HL-60/S4 treated with retinoic acid at 250 ng/mL for 4 days and 3 days (cell line): ENCODE measurements around the gene TUFT1.

Experiments
- in situ Hi-C: fragments of 300-500 bp; cut with MboI; formaldehyde crosslinking; loops from 2 replicates; pipeline ENCODE4 v1.7.0; 2022; ENCODE audit warnings: low sequenced_read_pairs

TUFT1 gene

DNA sequence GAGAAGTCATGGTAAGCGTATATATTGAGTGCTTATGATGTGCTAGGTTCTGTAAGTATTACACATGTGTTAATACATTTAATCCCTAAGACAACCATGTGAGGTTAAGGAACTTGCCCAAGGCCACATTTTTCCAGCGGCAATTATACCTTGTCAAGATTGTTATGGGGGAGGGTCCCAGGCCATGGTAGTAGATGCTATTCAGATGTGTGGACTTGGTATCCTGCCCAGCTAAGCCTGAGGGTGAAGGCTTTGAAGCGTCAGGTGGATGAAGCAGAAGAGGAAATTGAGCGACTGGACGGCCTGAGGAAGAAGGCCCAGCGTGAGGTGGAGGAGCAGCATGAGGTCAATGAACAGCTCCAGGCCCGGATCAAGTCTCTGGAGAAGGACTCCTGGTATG is 3.6 kb upstream of the TUFT1 start:
- in situ Hi-C loops: no loop called here

DNA sequence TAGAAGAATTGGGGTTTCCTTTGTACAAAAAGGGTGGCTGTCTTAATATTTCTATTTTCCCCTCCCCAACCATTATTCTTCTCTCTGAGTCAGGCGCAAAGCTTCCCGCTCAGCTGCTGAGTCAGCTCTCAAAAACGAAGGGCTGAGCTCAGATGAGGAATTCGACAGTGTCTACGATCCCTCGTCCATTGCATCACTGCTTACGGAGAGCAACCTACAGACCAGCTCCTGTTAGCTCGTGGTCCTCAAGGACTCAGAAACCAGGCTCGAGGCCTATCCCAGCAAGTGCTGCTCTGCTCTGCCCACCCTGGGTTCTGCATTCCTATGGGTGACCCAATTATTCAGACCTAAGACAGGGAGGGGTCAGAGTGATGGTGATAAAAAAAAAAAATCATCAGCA is 3.0 kb upstream of the TUFT1 start:
- in situ Hi-C loops: no loop called here

DNA sequence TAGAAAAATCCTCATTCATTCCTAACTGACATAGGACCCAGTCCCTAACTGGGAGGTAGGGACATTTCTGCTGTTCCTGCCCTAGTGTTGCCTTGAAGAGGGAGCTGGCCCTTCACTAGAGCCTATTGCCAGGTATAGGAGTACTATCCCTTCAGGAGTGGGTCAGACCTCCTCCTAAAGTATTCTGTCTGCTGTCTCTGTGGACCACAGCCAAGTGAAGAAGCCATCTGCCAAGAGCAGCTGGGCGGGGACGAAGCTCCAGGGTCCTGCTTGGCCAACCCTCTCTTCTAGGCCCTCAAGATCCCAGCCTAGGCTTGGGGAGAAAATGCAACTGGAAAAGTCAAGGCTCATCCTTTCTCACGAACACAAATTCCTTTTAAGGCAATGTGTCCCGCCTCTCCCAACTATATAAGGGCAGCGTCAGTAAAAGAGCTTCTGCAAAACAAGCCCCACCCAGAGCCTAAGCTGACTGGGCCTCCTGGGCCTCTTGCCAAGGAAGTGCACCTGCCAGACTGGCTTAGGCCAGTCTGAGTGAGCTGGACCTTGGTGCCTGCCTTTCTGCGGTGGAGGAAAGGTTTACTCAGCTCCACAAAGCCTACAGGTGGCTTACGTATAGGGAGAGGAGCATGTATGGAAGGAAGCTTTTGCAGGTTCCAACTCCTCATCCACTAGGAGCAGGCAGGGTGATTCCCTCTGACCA is 638 bp upstream of the TUFT1 start:
- in situ Hi-C loops: no loop called here

DNA sequence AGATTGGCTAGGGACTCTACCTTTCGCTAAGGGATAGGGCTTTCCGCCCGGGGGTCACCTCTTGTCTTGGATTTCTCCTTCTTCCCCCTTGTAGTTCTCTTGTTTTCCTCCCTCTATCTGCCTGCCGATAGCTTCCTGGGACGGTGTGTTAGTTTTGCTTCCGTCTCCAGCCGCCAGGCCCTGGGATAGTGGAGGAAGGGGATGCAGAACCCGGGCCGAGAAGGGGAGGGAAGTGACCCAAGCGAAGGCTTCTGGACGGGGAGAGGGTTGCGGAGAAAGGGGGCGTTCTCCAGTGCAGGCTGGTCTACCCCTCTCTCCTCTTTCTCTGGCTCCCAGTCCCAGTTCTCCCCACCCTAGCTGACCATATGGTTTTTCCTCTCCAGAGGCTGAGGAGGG is 871 bp downstream of the TUFT1 start:
- in situ Hi-C loops: no loop called here

DNA sequence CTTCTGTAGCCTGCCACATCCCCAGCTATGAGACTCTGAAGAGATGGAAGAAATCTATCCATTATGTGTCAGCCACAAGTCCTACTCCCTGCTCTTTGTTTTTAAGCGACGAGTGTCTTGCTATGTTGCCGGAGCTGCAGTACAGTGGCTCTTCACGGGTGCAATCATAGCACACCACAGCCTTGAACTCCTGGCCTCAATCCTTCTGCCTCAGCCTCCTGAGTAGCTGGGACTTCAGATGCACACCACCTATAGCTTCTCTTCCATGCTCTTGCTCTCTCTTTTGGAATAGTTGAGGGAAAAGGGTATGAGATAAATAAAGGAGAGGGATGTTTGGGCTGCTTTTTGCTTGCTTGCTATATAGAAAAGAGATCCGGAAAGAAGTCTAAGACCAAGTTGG is 1.6 kb downstream of the TUFT1 start:
- in situ Hi-C loops: no loop called here

DNA sequence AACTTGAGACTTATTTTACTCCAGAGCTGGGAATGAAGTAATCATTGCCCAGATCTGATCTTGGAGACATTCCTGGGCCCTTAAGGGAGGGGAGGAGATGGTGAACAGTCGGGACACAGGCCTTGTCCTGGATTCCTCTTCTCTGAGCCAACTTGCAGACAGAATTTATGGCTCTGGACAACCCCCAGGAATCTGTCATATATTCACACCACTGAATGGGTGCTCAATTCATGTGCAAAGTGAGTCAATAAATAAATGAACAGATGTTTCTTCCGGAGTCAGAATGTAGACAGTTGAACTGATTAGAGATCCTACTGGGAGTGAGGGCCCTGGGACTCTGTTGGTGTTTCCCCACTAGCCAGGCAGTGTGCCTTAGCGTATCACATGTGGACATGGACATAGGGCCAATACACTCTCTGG is 2.6 kb downstream of the TUFT1 start:
- in situ Hi-C loops: no loop called here

DNA sequence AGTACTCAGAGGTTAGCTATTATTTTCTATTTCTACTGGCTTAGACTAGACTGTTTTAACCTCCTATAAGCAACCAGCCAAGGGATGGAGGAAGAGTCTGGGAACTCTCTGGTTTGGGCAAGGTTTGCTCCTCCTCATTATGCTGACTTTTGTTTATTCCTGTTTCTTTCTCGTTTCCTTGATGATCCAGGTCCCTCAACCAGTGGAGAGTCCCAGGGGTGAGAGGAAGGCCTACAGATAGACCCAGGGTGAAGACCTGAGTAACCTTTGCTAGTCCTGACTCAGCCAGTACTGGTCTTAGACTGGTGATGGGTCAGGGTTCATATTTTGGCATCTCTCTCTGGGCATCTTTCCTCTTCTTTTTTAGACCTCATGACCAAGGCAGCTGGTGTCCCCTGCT is 5.4 kb downstream of the TUFT1 start:
- in situ Hi-C loops: no loop called here

DNA sequence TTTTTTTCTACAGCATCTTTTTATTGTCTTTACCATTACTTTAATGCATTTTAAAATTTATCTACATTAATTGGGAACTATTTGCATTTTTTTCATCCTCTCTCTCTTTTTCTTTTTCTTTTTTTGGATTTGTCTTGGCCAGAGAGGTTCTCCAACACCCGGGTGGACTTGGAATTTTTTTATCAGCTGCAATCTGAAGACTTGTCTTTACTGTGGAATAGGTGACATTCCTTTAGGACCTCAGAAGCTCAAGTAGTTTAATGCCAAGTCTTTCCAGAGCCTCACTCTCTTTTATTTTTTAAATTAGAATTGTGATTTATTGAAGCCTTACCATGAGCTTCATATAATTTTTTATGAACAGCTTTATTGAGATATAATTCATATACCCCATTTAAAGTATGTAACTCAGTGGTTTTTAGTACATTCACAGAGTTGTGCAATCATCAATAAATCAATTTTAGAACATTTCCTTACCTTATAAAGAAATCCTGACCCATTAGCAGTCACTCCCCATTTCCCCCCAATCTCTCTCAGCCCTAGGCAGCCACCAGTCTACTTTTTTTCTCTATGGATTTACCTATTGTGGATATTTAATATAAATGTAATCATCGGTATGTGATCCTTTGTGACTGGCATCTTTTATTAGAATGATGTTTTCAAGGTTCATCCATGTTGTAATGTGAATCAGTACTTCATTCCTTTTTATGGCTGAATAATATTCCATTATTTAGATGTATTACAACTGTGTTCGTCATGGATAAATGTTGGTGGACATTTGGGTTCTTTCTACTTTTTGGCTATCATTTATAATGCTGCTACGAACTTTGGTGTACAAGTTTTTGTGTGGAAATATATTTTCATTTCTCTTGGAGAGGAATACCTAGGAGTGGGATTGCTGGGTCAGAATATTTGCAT is 6.2 kb downstream of the TUFT1 start:
- in situ Hi-C loops: no loop called here

DNA sequence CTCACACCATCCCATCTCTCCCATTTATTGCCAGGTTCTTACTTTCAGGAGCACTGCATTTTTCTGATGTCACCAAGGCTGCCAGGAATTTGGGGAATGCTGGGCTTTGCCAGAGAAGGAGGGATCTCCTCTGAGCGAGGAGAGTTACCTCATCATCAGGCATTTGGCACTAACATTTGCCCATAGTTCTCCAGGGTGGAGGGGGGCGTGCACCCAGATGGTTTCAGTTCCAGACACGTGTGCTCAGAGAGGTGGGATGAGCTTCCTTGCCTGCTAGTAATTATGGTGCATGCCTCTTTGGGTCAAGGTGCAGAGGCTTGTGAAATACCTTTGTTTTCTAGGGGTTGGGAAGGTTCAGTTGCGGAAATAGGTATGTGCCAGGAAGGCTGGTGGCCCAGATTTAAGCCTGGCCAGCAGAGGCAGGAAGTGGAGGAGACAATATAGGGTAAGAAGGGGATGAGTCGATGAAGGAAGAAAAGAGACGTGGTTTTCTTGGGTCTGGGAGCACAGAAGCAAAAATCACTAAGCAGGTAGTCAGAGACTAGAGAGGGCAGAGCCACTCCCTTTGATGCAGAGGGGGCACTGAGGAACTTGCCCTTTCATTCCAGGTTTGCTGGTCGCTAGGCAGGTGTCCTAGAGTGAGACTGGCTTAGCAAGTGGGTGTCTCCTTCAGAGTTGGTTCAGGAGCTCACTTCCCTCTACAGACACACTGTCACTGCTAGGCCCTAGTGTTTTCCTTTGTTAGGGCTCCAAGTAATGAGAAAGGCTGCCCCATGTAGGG is 7.2 kb downstream of the TUFT1 start:
- in situ Hi-C loops: no loop called here

DNA sequence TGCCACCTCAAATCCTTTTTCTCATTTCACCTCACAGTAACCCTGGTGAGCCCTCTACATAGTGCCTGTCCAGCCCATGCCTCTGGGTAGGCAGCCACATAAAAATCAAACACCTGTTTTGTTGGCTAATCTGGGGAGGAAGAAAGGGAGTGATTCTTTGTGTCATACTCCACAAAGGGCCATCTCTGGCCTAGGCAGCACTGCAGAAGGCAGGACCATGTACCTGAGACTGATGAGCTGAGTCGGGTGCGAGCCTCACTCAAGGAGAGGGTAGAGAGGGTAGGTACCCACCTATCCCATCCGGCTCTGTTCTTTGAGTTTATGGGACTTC is 7.8 kb downstream of the TUFT1 start:
- in situ Hi-C loops: no loop called here

DNA sequence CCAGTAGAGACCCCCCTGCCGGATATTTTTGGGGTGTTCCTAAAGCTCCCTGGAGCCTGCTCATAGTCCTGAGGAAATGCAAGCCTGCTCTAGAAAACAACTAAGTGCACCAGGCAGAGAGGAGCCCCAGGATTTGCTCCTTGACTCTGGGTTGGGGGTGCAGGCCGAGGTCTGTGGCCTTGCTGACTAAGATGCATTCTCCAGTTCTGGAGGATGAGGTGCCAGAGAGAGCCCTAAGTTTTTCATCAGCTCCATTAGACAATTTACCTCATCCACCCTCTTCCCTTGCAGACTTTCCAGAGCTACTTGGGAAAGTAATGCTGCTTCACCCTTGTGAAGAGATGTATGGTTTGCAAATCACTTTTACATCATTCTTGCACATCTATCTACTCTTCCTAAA is 9.1 kb downstream of the TUFT1 start:
- in situ Hi-C loops: no loop called here

DNA sequence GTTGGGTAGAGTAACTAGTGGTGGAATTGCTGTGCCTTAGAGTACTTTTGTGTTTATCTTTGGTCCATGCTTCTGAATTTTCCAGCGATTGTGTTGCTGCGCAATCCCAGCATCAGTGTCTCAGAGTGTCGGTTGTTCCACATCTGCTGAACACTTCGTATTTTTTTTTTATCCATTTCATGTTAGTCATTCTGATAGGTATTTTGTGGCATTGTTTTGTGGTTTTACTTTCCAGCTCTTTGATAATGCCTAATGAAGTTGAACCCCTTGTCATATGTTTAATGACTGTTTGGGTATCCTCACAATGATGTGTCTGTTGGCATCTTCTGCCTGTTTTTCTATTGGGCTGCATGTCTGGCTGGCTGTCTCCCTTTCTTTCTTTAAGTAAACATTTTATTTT is 13.6 kb downstream of the TUFT1 start:
- in situ Hi-C loops: no loop called here

DNA sequence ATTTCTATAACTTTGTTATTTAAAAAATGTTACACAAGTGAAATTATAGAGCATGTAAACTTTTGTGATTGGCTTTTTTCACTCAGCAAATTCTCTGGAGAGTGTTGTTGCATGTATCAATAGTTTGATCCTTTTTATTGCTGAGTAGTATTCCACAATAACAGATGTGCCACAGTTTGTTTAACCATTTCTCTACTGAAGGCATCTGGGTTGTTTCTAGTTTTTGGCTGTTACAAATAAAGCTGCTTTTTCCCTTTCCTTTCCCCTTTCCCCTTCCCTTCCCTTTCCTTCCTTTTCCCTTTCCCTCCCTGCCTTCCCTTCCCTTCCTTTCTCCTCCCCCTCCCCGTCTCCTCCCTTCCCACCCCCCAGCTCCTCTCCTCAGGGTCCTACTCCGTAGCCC is 15.9 kb downstream of the TUFT1 start:
- in situ Hi-C loops: no loop called here

DNA sequence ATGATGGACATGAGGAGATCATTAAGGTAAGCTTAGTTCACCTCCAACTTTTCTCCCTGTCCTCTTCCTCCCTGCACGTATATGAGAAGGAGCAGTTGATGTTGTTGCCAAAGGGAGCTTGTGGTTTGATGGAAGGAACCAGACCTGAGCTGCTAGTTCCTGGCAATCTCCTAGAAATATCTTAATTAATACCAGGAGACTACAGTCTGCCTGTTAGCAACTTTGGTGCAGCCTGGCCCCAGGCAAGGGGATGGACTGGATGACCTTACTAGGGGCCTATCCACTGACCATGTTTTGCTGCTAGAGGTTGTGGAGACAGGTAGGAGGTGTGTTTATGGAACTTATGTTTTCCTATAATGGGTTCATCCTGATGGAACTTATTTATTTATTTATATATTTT is 22.6 kb downstream of the TUFT1 start:
- in situ Hi-C loops: no loop called here

DNA sequence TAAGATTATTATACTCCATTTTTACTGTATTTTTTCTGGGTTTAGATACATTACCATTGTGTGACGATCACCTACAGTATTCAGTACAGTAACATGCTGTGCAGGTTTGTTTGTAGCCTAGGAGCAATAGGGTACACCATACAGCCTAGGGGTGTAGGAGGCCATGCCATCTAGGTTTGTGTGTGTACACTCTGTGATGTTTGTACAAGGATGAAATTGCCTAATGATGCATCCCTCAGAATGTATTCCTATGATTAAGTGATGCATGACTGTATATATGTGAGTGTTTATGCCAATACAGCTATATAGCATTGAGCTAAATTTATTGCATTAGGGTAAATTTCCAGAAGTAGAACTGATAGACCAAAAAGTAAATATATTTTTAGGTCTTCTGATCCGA is 23.3 kb downstream of the TUFT1 start:
- in situ Hi-C loops: no loop called here

DNA sequence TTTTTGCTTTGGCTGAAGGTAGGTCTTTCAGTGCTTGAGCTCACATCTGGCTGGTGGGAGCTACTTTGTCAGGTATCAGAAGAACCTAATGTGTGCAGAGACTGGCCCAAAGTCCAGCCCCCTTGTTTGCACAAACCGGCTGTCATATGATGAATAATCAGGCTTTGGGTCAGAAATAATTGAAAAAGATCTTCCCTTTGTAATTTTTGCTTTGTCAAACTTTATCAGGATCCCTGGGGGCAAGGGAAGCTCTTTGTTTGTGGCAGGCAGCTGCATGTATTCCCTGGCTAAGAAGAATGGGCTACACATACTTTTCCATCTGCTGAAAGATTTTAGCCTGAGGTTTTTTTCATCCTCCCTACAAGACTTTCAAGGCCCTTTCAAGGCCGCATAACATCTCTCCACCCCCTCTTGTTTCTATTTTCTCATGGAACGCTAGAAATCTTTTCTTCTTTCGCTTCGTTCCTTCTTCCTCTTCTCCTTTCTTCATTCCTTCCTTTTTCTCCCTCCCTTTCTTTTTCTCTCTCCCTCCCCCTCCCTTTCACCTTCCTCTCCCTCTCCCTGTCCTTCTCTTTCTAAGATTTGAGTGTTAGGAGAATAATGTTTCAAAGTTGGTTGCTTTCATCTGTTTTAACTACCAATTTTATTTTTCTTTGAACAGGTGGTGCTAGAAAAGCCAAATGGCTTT is 25.5 kb downstream of the TUFT1 start:
- in situ Hi-C loops: no loop called here

DNA sequence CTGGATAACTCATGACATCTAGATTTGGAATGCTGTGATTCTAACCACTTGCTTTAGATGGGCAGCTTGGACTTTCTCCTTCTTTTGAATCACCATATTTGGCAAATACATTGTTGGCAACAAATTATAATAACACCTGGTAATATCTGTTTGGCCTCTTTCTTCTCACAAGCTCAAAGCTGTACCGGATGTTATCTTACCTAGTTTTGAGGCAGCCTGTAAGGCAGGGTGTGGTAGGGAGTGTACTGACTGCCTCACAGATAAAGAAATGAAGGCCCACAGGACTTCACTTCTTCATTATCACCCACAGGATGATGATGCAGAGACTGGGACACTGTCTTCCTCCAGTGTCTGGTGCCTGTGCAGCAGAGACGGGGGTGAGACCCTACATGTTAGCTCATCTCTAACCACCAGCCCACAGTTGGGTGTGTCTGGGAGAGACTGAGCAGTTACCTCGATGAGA is 28.5 kb downstream of the TUFT1 start:
- in situ Hi-C loops: no loop called here

DNA sequence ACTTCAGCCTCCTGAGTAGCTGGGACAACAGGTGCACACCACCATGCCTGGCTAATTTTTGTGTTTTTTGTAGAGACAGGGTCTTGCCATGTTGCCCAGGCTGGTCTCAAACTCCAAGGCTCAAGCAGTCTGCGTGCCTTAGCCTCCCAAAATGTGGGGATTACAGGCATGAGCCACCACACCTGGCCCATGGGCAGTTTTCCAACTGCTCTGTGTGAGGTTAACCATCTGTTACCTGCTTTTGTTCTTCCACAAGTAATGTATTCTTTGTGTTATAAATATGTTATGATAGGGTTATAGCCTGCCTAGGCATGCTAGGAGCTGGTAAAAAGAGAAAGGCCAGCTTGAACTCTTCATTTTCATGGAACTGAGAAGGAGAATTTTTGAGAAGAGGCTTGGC is 30.7 kb downstream of the TUFT1 start:
- in situ Hi-C loops: no loop called here

DNA sequence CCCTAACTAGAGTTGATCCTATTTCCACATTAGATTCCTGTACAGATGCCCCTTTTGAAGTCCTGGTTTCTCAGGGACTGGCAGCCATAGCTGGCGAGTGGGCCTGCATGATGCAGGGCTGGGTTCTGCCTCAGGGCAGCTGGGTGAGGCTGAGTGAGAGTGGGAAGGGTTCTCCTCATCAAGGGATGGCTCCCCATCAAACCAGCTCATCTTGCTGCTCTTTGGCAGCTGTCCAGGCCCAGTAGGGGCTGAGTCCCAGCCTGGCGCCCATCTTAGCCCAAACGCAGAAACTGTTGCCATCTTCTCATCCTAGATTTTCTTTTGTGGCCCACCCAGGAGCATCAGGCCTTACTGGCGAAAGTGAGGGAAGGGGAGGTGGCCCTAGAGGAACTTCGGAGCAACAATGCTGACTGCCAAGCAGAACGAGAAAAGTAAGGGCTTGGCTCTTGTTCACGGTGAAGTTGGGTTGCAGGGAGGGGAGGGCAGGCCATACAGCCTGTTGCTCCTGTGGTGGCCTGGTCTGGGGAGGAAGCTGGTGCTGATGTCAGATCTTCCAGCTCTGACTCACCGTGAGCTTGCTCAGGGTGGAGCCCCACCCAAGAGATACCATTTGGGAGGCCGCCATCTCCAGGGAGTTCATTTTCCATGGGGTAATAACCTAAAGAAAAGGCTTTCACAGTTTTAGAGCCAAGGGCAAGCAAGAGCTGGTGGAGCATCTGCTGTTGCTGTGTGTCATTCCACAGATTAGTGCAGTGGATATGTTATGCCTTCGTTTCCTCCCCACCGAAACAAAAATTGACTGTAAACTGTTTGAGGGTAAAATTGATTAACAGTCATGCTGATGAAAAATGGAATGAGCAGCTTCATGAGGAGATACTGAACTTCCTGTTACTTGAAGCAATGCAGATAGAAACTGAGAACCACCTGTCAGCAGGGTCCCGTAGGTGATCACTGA is 34.7 kb downstream of the TUFT1 start:
- in situ Hi-C loops: no loop called here

DNA sequence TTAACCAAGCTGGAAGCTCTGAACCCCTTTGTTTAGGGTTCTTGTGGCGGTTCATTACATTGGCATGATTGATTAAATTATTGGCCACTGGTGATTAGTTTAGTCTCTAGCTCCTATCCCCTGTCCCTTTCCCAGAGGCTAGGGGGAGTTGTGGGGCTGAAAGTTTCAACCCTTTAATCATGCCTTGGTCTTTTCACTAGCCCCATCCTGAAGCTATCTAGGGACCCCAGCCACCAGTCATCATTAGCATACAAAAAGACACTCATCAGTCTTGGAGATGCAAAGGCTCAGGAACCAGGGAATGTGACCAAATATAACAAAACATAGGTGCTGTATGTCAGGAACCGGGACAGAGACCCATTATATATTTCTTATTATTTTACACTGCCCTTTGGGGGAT is 37.1 kb downstream of the TUFT1 start:
- in situ Hi-C loops: no loop called here
